Esophagus muscularis mucosa (tissue), 4 donors: ENCODE measurements around the gene CD2AP. TPM values are rescaled to one million over a fixed set of nuclear protein-coding genes. Genes with fewer than 3 reads are reported as not detected.

Experiments
- DNase-seq: peaks from one replicate; pipeline ENCODE4 v3.0.0-alpha.2; 2017; ENCODE audit errors: extremely low spot score
- H3K27ac ChIP-seq, 4 donors: fragments of 200-600 bp; sonication (generic); replicated peaks in 1 of 4; 1 replicate in 3 of 4; 2 replicates in 1 of 4; pipeline ENCODE4 v1.5.1; 2016 to 2019; ENCODE audit warnings: mild to moderate bottlenecking in 1 of 4
- H3K27me3 ChIP-seq, 4 donors: fragments of 200-600 bp; sonication (generic); one replicate each; pipeline versions ENCODE4 v1.5.1 to v1.6.0; 2016 to 2019
- H3K36me3 ChIP-seq, 4 donors: fragments of 200-600 bp; sonication (generic); one replicate each; pipeline ENCODE4 v1.5.1; 2016 to 2019
- H3K4me1 ChIP-seq, 4 donors: fragments of 200-600 bp; sonication (generic); one replicate each; pipeline ENCODE4 v1.5.1; 2016 to 2019
- H3K4me3 ChIP-seq, 4 donors: fragments of 200-600 bp; sonication (generic); 1 replicate in 2 of 4; 2 replicates in 2 of 4; pipeline ENCODE4 v1.5.1; 2016 to 2019; ENCODE audit warnings: mild to moderate bottlenecking in 4 of 4, moderate library complexity in 1 of 4
- H3K9me3 ChIP-seq, 4 donors: fragments of 200-600 bp; sonication (generic); 1 replicate in 3 of 4; 2 replicates in 1 of 4; pipeline ENCODE4 v1.5.1; 2016 to 2019
- CTCF ChIP-seq, 3 experiments: fragments of 200-600 bp in 2 of 3; fragments of 450-650 bp in 1 of 3; sonication (generic) in 2 of 3; IDR thresholded peaks; one replicate each; pipeline ENCODE4 v1.5.1; 2017 to 2019; ENCODE audit warnings: antibody characterized with exemption in 3 of 3, mild to moderate bottlenecking in 2 of 3, moderate library complexity in 1 of 3
- EP300 ChIP-seq: sonication (generic); formaldehyde crosslinking; IDR thresholded peaks from one replicate; pipeline ENCODE4 v1.6.1; 2017; ENCODE audit warnings: antibody characterized with exemption
- POLR2A ChIP-seq: fragments of 450-650 bp; IDR thresholded peaks from one replicate; pipeline ENCODE4 v1.6.1; 2017; ENCODE audit warnings: antibody characterized with exemption, moderate library complexity, mild to moderate bottlenecking, low read depth
- POLR2AphosphoS5 ChIP-seq, 2 donors: sonication (generic); formaldehyde crosslinking; IDR thresholded peaks; one replicate each; pipeline ENCODE4 v1.6.1; 2017; ENCODE audit warnings: antibody characterized with exemption in 2 of 2
- WGBS: methylation state at CpG from one replicate; pipeline ENCODE4 v1.1.5; 2018; 5-methylcytosine and 5-hydroxymethylcytosine counted together
- intact Hi-C: fragments of 100-400 bp; cut with DNase I; formaldehyde crosslinking; loops from one replicate; pipeline ENCODE4 v1.15.1; 2023
- total RNA-seq, 4 donors: library from RNA; depleted of rRNA; stranded (reverse); fragments of >200 nt; gene quantifications; one replicate each; pipeline versions ENCODE4 v1.1.0 to v1.2.1, GENCODE V29; 2016

The CD2AP gene
- total RNA-seq, 4 donors from 2014 or later, result 17.2 to 20.7 (median 20.0) TPM

DNA sequence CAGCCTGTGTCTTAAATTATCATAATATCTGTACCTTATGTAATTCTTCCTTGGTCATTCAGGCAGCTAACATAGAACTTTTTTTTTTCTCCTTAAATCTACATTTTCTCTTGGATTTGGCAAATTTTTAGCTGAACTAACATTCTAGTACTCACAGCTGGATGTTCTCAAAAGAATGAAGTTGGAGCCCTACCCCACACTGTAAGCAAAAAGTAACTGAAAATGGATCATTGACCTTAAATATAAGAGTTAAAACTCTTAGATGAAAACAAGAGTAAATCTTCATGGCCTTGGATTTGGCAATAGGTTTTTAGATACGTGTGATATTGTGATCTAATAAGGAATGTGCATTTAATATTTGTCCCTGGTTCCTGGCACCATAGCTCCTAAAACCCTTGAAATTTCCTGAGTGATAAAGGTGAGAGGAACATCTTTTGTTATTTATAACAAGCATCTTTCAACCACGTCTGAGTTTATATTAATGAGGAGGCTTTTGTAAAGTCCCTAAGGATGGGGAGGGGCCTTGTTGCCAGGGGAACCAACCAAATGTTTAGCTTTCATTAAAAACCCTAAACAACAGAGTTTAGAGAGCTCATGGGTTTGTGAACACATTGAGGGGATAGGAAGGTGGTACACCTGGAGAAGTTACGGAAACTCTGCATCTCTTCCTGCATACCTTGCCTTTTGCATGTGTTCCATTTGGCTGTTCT is 114.7 kb downstream of the CD2AP start:
- Histone ChIP-seq H3K9me3 (no peaks in the 10 kb centered on the region), H3K36me3 (peaks cover 0 to 35% (median 22%) of the 10 kb centered on the region in 4 donors), H3K27ac (no peak overlapping the region), H3K27me3 (no peaks in the 10 kb centered on the region), H3K4me3 (no peak overlapping the region), H3K4me1 (peaks cover 0 to 4% (median 0%) of the 10 kb centered on the region in 4 donors)
- no peak for DNase-seq
- 61% methylated on average over 3 of the region's 3 CpGs for WGBS
- intact Hi-C loops, result no loop called here
- TF ChIP-seq POLR2AphosphoS5 (IDR thresholded peaks at IDR 0.05) (no peak), CTCF (IDR thresholded peaks at IDR 0.05) (no peak), EP300 (no peak), POLR2A (no peak)

DNA sequence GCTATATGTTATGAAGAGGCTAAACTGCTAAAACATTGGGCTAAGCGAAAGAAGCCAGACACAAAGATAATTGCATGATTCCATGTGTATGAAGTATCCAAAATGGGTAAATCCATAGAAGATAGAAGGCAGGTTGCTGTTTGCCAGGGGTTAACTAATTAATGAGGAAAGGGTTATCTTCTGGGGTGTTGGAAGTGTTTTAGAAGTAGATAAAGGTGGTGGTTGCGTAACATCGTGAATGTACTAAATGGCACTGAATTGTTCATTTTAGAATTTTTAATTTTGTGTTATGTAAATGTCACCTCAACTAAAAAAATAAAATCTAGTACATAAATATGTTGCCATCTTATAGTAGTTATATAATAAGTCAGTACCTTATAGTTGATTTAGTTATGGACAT is 116.4 kb downstream of the CD2AP start:
- H3K36me3 ChIP-seq, result peaks cover 0 to 45% (median 32%) of the 10 kb centered on the region in 4 donors
- no peak for TF ChIP-seq EP300
- no peak for TF ChIP-seq POLR2A
- TF ChIP-seq POLR2AphosphoS5 (IDR thresholded peaks at IDR 0.05), result no peak
- no peak for TF ChIP-seq CTCF (IDR thresholded peaks at IDR 0.05)
- H3K4me1 ChIP-seq, result peaks cover 0 to 4% (median 0%) of the 10 kb centered on the region in 4 donors
- H3K9me3 ChIP-seq, result no peaks in the 10 kb centered on the region
- H3K4me3 ChIP-seq, result no peak overlapping the region
- no peak overlapping the region for H3K27ac ChIP-seq
- 99% methylated on average over 3 of the region's 3 CpGs for WGBS
- intact Hi-C loops, result no loop called here
- no peak for DNase-seq
- H3K27me3 ChIP-seq, result no peaks in the 10 kb centered on the region

GRCh38 chr6:47595785-47596184 is 118.2 kb downstream of the CD2AP start:
- Histone ChIP-seq H3K36me3 (peaks cover 0 to 43% (median 32%) of the 10 kb centered on the region in 4 donors), H3K4me1 (peaks cover 0 to 4% (median 0%) of the 10 kb centered on the region in 4 donors), H3K27ac (no peak overlapping the region), H3K4me3 (no peak overlapping the region), H3K27me3 (no peaks in the 10 kb centered on the region), H3K9me3 (no peaks in the 10 kb centered on the region)
- intact Hi-C loops, result no loop called here
- no peak for TF ChIP-seq POLR2AphosphoS5 (IDR thresholded peaks at IDR 0.05)
- no peak for TF ChIP-seq POLR2A
- no peak for TF ChIP-seq CTCF (IDR thresholded peaks at IDR 0.05)
- no peak for TF ChIP-seq EP300
- WGBS, result 94% methylated on average over 1 of the region's 1 CpG
- no peak for DNase-seq

GRCh38 chr6:47598367-47598766 is 120.8 kb downstream of the CD2AP start:
- Histone ChIP-seq H3K27ac (no peak overlapping the region), H3K36me3 (peaks cover 0 to 34% (median 26%) of the 10 kb centered on the region in 4 donors), H3K27me3 (no peaks in the 10 kb centered on the region), H3K9me3 (no peaks in the 10 kb centered on the region), H3K4me3 (no peak overlapping the region), H3K4me1 (no peaks in the 10 kb centered on the region)
- TF ChIP-seq CTCF (IDR thresholded peaks at IDR 0.05) (no peak), EP300 (no peak), POLR2AphosphoS5 (IDR thresholded peaks at IDR 0.05) (no peak), POLR2A (no peak)
- DNase-seq, result no peak
- intact Hi-C loops, result no loop called here
- WGBS, result 74% methylated on average over 4 of the region's 4 CpGs
